MM.1S (cell line): Measurements from ENCODE around the gene KLC1.

ENCODE experiments used
- DNase-seq: peaks from one replicate; pipeline ENCODE4 v3.0.0-alpha.2; 2015
- H2AFZ ChIP-seq: fragments of 300-600 bp; sonication (generic); 2 replicates; pipeline ENCODE4 v1.6.0; 2016; ENCODE audit warnings: antibody characterized with exemption, low read length
- H3F3A ChIP-seq: fragments of 300-600 bp; sonication (generic); 2 replicates; pipeline ENCODE4 v1.6.1; 2016; ENCODE audit warnings: mild to moderate bottlenecking, antibody characterized with exemption, low read length, moderate library complexity, mixed read lengths; ENCODE audit not compliant: insufficient read depth
- H3K27ac ChIP-seq: fragments of 300-600 bp; sonication (generic); 2 replicates; pipeline ENCODE4 v1.5.1; 2016; ENCODE audit warnings: mild to moderate bottlenecking, low read length
- H3K27me3 ChIP-seq: fragments of 300-600 bp; sonication (generic); replicated peaks from 2 replicates; pipeline ENCODE4 v1.6.0; 2016; ENCODE audit warnings: low read length; ENCODE audit not compliant: insufficient read depth
- H3K36me3 ChIP-seq: fragments of 300-600 bp; sonication (generic); replicated peaks from 2 replicates; pipeline ENCODE4 v1.6.1; 2016; ENCODE audit warnings: mild to moderate bottlenecking, low read length, mixed read lengths; ENCODE audit not compliant: insufficient read depth
- H3K4me1 ChIP-seq: fragments of 300-600 bp; sonication (generic); 2 replicates; pipeline ENCODE4 v1.6.1; 2016; ENCODE audit warnings: low read length, mixed read lengths
- H3K4me2 ChIP-seq: fragments of 300-600 bp; sonication (generic); 2 replicates; pipeline ENCODE4 v1.6.0; 2016; ENCODE audit warnings: low read depth, low read length
- H3K4me3 ChIP-seq: fragments of 300-600 bp; sonication (generic); 2 replicates; pipeline ENCODE4 v1.5.1; 2016; ENCODE audit warnings: low read length, mixed read lengths
- H3K79me2 ChIP-seq: fragments of 300-600 bp; sonication (generic); 2 replicates; pipeline ENCODE4 v1.6.1; 2016; ENCODE audit warnings: mixed run types, low read length, mixed read lengths
- H3K9ac ChIP-seq: fragments of 300-600 bp; sonication (generic); 2 replicates; pipeline ENCODE4 v1.6.1; 2016; ENCODE audit warnings: low read length, mixed read lengths
- H3K9me2 ChIP-seq: fragments of 300-600 bp; sonication (generic); replicated peaks from 2 replicates; pipeline ENCODE4 v1.6.1; 2016; ENCODE audit warnings: mild to moderate bottlenecking, low read length, mixed read lengths; ENCODE audit not compliant: insufficient read depth
- H3K9me3 ChIP-seq: fragments of 300-600 bp; sonication (generic); replicated peaks from 2 replicates; pipeline ENCODE4 v1.6.1; 2016; ENCODE audit warnings: mild to moderate bottlenecking, low read length, mixed read lengths; ENCODE audit not compliant: insufficient read depth
- H4K20me1 ChIP-seq: fragments of 300-600 bp; sonication (generic); 2 replicates; pipeline ENCODE4 v1.6.1; 2016; ENCODE audit warnings: mild to moderate bottlenecking, low read length, moderate library complexity, mixed read lengths; ENCODE audit not compliant: insufficient read depth
- EZH2 ChIP-seq: fragments of 300-600 bp; sonication (generic); optimal IDR thresholded peaks from 2 replicates; pipeline ENCODE3; 2017; ENCODE audit warnings: low read depth, mild to moderate bottlenecking, antibody characterized with exemption, low read length, mixed read lengths
- EZH2phosphoT487 ChIP-seq: fragments of 300-600 bp; sonication (generic); IDR thresholded peaks from 2 replicates; pipeline ENCODE4 v1.6.1; 2018; ENCODE audit warnings: antibody characterized with exemption, low read length
- TF ChIP-seq, protein P1 (sequence below): fragments of 300-600 bp; sonication (generic); IDR thresholded peaks from 2 replicates; pipeline ENCODE4 v1.5.1; 2016; ENCODE audit warnings: antibody characterized with exemption, low read length, mixed read lengths

The KLC1 gene

DNA sequence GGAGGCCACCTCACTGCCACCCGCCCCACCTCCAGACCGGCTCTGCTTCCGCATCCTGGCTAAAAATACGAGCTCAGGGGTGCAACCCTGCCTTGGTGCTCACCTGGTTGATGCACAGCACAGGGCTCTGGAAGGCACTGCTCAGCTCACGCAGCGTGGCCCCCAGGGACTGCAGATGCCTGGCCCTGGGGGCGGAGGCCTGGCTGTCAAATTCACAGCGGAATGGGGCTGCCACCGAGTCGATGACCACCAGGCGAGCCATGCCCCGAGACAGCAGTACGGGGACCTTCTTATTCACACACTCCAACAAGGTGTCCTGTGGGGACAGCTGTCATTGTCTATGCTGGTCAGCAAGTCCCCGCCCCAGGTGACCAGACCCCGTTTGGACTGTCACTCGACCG lies 70.2 kb downstream of the KLC1 start:
- no peak for DNase-seq
- no peaks in the 10 kb centered on the region for H3K36me3 ChIP-seq
- no peaks in the 10 kb centered on the region for H3F3A ChIP-seq
- TF ChIP-seq EZH2phosphoT487 (no peak), EZH2 (no peak)
- TF ChIP-seq, protein P1, sequence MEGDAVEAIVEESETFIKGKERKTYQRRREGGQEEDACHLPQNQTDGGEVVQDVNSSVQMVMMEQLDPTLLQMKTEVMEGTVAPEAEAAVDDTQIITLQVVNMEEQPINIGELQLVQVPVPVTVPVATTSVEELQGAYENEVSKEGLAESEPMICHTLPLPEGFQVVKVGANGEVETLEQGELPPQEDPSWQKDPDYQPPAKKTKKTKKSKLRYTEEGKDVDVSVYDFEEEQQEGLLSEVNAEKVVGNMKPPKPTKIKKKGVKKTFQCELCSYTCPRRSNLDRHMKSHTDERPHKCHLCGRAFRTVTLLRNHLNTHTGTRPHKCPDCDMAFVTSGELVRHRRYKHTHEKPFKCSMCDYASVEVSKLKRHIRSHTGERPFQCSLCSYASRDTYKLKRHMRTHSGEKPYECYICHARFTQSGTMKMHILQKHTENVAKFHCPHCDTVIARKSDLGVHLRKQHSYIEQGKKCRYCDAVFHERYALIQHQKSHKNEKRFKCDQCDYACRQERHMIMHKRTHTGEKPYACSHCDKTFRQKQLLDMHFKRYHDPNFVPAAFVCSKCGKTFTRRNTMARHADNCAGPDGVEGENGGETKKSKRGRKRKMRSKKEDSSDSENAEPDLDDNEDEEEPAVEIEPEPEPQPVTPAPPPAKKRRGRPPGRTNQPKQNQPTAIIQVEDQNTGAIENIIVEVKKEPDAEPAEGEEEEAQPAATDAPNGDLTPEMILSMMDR, result no peak
- no peaks in the 10 kb centered on the region for H3K27me3 ChIP-seq
- H3K4me3 ChIP-seq, result no peak overlapping the region
- H3K9ac ChIP-seq, result no peak overlapping the region
- H4K20me1 ChIP-seq, result no peaks in the 10 kb centered on the region
- H3K9me3 ChIP-seq, result no peaks in the 10 kb centered on the region
- no peaks in the 10 kb centered on the region for H3K9me2 ChIP-seq
- H3K4me2 ChIP-seq, result no peak overlapping the region
- H3K27ac ChIP-seq, result no peak overlapping the region
- H3K79me2 ChIP-seq, result no peaks in the 10 kb centered on the region
- no peaks in the 10 kb centered on the region for H3K4me1 ChIP-seq
- H2AFZ ChIP-seq, result no peak overlapping the region

DNA sequence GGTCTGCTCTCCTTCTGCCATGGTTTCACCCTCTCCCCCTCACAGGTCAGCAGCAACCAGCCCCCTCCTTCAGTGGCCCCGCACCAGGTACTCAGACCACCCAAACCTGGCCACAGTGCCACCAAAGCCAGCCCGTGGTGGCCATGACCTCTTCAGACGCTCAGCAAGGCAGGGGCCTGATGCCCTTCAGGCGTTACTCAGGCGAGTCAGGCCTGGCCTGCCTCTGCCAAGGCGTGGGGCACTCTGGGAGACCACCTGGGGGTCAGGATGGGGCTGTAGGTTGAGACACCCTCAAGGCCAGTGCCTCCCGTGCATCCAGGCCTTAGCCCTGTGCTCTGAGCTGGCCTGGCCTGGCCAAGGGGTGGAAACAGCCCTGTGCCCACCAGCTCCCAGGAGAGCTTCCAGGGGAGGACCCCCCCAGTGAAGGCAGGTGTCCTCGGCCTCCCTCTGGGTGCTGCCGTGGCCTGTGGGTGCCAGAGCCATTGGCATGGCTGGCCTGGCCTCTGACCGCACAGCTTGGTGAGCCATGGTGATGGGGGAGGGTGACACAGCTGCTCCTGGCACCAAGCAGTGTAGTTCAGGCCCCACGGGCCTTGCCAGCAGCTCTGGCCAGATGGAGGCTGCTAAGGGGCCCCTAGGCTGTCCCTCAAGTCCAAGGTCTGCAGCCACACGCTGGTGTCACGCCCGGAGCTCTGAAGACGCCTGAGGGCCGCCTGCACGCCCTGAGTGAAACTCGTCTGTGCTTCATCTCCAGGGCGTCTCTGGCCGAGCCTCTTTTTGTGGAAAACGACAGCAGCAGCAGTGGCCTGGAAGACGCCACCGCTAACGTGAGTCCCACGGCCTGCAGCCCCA lies 71.1 kb downstream of the KLC1 start:
- no peaks in the 10 kb centered on the region for H3K27me3 ChIP-seq
- TF ChIP-seq EZH2 (no peak), EZH2phosphoT487 (no peak)
- TF ChIP-seq, protein P1, result no peak
- no peak overlapping the region for H3K27ac ChIP-seq
- H3K4me1 ChIP-seq, result no peaks in the 10 kb centered on the region
- no peaks in the 10 kb centered on the region for H3K36me3 ChIP-seq
- no peak overlapping the region for H2AFZ ChIP-seq
- H3K9me3 ChIP-seq, result no peaks in the 10 kb centered on the region
- H3K9ac ChIP-seq, result no peak overlapping the region
- no peaks in the 10 kb centered on the region for H3K79me2 ChIP-seq
- no peaks in the 10 kb centered on the region for H4K20me1 ChIP-seq
- DNase-seq, result no peak
- no peaks in the 10 kb centered on the region for H3F3A ChIP-seq
- H3K4me2 ChIP-seq, result no peak overlapping the region
- H3K9me2 ChIP-seq, result no peaks in the 10 kb centered on the region
- no peak overlapping the region for H3K4me3 ChIP-seq

- Histone ChIP-seq H2AFZ (no peak overlapping the region), H3K4me1 (no peaks in the 10 kb centered on the region), H3K4me2 (no peak overlapping the region), H3K4me3 (no peak overlapping the region), H4K20me1 (no peaks in the 10 kb centered on the region), H3K9me3 (no peaks in the 10 kb centered on the region), H3K27me3 (no peaks in the 10 kb centered on the region), H3K27ac (no peak overlapping the region), H3K79me2 (no peaks in the 10 kb centered on the region), H3K9me2 (no peaks in the 10 kb centered on the region), H3K36me3 (no peaks in the 10 kb centered on the region), H3K9ac (no peak overlapping the region), H3F3A (no peaks in the 10 kb centered on the region)
- DNase-seq, result no peak
- TF ChIP-seq EZH2phosphoT487 (no peak), EZH2 (no peak)
- TF ChIP-seq, protein P1, result no peak
These were observed 71.9 kb downstream of the KLC1 start for GRCh38 chr14:103700753-103701490.
